Measurements from ENCODE around the gene ETFA. TPM values are rescaled to one million over a fixed set of nuclear protein-coding genes. Genes with fewer than 3 reads are reported as not detected.

Gene ETFA
- total and polyA plus RNA-seq, 10 of the 15 experiments (the other 5 are each of a cell fraction or from before 2014, with no cell fraction given), result 114 to 331 (median 152) TPM

DNA sequence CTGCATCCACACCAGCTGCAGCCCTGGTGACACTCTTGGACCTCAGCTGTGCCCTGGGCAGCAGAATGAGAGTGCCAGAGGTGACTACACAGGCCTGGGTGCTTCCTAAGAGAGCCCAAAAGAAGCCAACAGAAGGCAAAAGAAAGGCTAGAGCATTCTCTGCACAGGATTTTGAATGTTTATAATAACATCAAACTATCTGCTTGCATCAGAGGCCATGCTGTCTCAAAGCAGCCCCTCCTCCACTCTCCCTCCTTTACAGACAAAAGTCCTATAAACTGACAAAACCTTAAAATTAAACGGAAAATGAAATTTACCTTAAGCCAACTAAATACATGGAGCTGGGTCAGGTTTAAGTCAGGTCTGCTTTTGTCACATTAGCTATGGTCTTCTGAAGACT lies 95.6 kb downstream of the ETFA start:
- SMC1A ChIA-PET (ENCODE audit: uncharacterized antibody, unreplicated experiment), result interaction anchor here (0.7 to 1.1 kb wide), 4 partner anchors 9 to 118 kb away, joined by 3 read pairs; no protein-coding TSS in a partner anchor
- no peak overlapping the region for H3K27ac ChIP-seq (ENCODE audit: control insufficient read depth, insufficient read depth)
- no peaks in the 10 kb centered on the region for H4K20me1 ChIP-seq (ENCODE audit: control insufficient read depth, insufficient read depth)
- in situ Hi-C loops (cut with MboI), result no loop called here
- FAIRE-seq, result no peak
- H3K4me2 ChIP-seq (ENCODE audit: control insufficient read depth, insufficient read depth), result no peak overlapping the region
- H3K36me3 ChIP-seq (ENCODE audit: control insufficient read depth in 2 of 2, insufficient read depth in 2 of 2, low read length in 1 of 2), result peaks cover 11 to 14% of the 10 kb centered on the region in 2 experiments; a peak in 3 of 4 replicates
- H3K79me2 ChIP-seq (ENCODE audit: control insufficient read depth, insufficient read depth, low read length), result no peaks in the 10 kb centered on the region
- H2AFZ ChIP-seq (ENCODE audit: control insufficient read depth, low read depth, low read length), result no peak overlapping the region
- 95% methylated on average over 1 of the region's 1 CpG for WGBS (ENCODE audit: insufficient coverage, insufficient replicate concordance, low lambda C conversion rate, missing lambda C conversion rate)
- BruUV-seq (replicated peaks), result no TSS peak
- H3K9me3 ChIP-seq (replicated peaks; ENCODE audit: control insufficient read depth, insufficient read depth, low read length), result no peaks in the 10 kb centered on the region; the same call in 1 of the 3 replicates
- no peaks in the 10 kb centered on the region for H3K27me3 ChIP-seq (replicated peaks in 1 of 2; ENCODE audit: control insufficient read depth in 2 of 2, insufficient read depth in 2 of 2, low read length in 1 of 2)
- CTCF ChIA-PET, result interaction anchor here (1.5 to 2.7 kb wide), 2 partner anchors 19 to 25 kb away, joined by 3 to 7 read pairs; no protein-coding TSS in a partner anchor
- H3K4me3 ChIP-seq, result no peak overlapping the region
- no peak for DNase-seq (ENCODE audit: low read depth, low spot score)
- POLR2A ChIA-PET, result interaction anchor here (1.2 kb wide), 1 partner anchor 8 kb away, joined by 4 read pairs; no protein-coding TSS in a partner anchor
- RAD21 ChIA-PET (ENCODE audit: unreplicated experiment), result no interaction called here
- no peak overlapping the region for H3K9ac ChIP-seq (ENCODE audit: control insufficient read depth, insufficient read depth, low read length)
- intact Hi-C loops (cut with micrococcal nuclease; ENCODE audit: unreplicated experiment), result no loop called here
- ATAC-seq, result no peak
- TF ChIP-seq, protein P1, sequence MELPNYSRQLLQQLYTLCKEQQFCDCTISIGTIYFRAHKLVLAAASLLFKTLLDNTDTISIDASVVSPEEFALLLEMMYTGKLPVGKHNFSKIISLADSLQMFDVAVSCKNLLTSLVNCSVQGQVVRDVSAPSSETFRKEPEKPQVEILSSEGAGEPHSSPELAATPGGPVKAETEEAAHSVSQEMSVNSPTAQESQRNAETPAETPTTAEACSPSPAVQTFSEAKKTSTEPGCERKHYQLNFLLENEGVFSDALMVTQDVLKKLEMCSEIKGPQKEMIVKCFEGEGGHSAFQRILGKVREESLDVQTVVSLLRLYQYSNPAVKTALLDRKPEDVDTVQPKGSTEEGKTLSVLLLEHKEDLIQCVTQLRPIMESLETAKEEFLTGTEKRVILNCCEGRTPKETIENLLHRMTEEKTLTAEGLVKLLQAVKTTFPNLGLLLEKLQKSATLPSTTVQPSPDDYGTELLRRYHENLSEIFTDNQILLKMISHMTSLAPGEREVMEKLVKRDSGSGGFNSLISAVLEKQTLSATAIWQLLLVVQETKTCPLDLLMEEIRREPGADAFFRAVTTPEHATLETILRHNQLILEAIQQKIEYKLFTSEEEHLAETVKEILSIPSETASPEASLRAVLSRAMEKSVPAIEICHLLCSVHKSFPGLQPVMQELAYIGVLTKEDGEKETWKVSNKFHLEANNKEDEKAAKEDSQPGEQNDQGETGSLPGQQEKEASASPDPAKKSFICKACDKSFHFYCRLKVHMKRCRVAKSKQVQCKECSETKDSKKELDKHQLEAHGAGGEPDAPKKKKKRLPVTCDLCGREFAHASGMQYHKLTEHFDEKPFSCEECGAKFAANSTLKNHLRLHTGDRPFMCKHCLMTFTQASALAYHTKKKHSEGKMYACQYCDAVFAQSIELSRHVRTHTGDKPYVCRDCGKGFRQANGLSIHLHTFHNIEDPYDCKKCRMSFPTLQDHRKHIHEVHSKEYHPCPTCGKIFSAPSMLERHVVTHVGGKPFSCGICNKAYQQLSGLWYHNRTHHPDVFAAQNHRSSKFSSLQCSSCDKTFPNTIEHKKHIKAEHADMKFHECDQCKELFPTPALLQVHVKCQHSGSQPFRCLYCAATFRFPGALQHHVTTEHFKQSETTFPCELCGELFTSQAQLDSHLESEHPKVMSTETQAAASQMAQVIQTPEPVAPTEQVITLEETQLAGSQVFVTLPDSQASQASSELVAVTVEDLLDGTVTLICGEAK (IDR thresholded peaks at IDR 0.05; ENCODE audit: borderline replicate concordance), result no peak
- TF ChIP-seq TAF1 (IDR thresholded peaks at IDR 0.05; ENCODE audit: borderline replicate concordance, low read depth, low read length) (no peak), FOXK2 (IDR thresholded peaks at IDR 0.05) (no peak), YBX1 (IDR thresholded peaks at IDR 0.05) (no peak), JUND (IDR thresholded peaks at IDR 0.05; ENCODE audit: low read depth, low read length) (no peak), NFYA (IDR thresholded peaks at IDR 0.05; ENCODE audit: borderline replicate concordance, low read depth, low read length) (no peak), IRF4 (IDR thresholded peaks at IDR 0.05; ENCODE audit: low read depth, low read length) (no peak)
- TF ChIP-seq, protein P2, sequence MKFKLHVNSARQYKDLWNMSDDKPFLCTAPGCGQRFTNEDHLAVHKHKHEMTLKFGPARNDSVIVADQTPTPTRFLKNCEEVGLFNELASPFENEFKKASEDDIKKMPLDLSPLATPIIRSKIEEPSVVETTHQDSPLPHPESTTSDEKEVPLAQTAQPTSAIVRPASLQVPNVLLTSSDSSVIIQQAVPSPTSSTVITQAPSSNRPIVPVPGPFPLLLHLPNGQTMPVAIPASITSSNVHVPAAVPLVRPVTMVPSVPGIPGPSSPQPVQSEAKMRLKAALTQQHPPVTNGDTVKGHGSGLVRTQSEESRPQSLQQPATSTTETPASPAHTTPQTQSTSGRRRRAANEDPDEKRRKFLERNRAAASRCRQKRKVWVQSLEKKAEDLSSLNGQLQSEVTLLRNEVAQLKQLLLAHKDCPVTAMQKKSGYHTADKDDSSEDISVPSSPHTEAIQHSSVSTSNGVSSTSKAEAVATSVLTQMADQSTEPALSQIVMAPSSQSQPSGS (IDR thresholded peaks at IDR 0.05; ENCODE audit: low read length), result no peak
- peaks cover 7% of the 10 kb centered on the region; the same call in 1 of the 2 replicates for H3K4me1 ChIP-seq (ENCODE audit: control insufficient read depth, insufficient read depth, low read length)

Data from GM12878 (cell line).